Lower lobe of right lung (tissue), 2 donors: ENCODE data around the gene VWA5B1. TPM values are rescaled to one million over a fixed set of nuclear protein-coding genes. Genes with fewer than 3 reads are reported as not detected.

Experiments used
- ATAC-seq, 2 donors: fragments of 200-7000 bp; cut with Tn5 transposase; one replicate each; pipeline ENCODE4 v1.9.1; 2020 to 2022; ENCODE audit warnings: mild to moderate bottlenecking in 2 of 2, moderate library complexity in 2 of 2
- DNase-seq: peaks from one replicate; pipeline ENCODE4 v3.0.0-alpha.2; 2020
- H3K27ac ChIP-seq: fragments of 200-600 bp; one replicate; pipeline ENCODE4 v1.8.0; 2022
- H3K27me3 ChIP-seq: fragments of 200-600 bp; one replicate; pipeline ENCODE4 v1.8.0; 2022; ENCODE audit warnings: low read depth
- H3K36me3 ChIP-seq: fragments of 200-600 bp; one replicate; pipeline ENCODE4 v1.8.0; 2022; ENCODE audit warnings: mild to moderate bottlenecking
- H3K4me1 ChIP-seq: fragments of 200-600 bp; one replicate; pipeline ENCODE4 v1.8.0; 2022
- H3K4me3 ChIP-seq: fragments of 200-600 bp; one replicate; pipeline ENCODE4 v1.8.0; 2022; ENCODE audit warnings: mild to moderate bottlenecking
- H3K9me3 ChIP-seq: fragments of 200-600 bp; one replicate; pipeline ENCODE4 v1.8.0; 2022
- intact Hi-C: fragments of 100-400 bp; cut with DNase I; formaldehyde crosslinking; loops from one replicate; pipeline ENCODE4 v1.11.0; 2022
- total RNA-seq: library from RNA; stranded (reverse); fragmentation: NEBNext Ultra II Directional; extraction: Animal tissue kit (Norgen Biotek cat#: 25700); gene quantifications from one replicate; pipeline ENCODE4 v1.2.1, GENCODE V29; 2021
- TF ChIP-seq, protein P1 (sequence below): fragments of 200-600 bp; IDR thresholded peaks from one replicate; pipeline ENCODE4 v1.8.0; 2022; ENCODE audit warnings: antibody characterized with exemption, mild to moderate bottlenecking
- donor health status: DM: no; HTN: yes; CAD: no; lungs with severe emphysema.

Gene VWA5B1
- total RNA-seq, 1 donor from 2014 or later, result 0.30 TPM

DNA sequence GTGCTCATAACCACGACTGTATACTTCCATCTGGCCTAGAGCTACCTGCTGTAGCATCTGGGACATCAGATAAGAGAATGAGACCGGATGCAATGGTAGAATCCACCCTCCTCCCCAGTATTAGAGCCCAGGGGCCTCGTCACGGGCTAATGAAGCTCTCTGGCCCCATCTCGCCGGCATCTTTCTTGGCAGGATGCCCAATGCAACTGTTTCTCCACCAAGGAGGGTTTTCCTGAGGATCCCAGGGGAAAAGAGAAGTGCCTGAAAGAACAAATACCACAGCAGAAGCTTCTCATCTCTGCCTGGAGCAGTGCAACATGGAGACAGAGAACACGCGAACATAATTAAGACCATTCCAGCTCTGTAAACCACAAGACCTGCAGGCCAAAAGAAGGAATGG lies 80.0 kb downstream of the VWA5B1 start:
- no peak for DNase-seq
- no peak for ATAC-seq
- Histone ChIP-seq H3K36me3 (no peaks in the 10 kb centered on the region), H3K9me3 (no peaks in the 10 kb centered on the region), H3K27me3 (peaks cover 46% of the 10 kb centered on the region), H3K4me3 (no peak overlapping the region), H3K4me1 (no peaks in the 10 kb centered on the region), H3K27ac (no peak overlapping the region)
- intact Hi-C loops, result no loop called here
- TF ChIP-seq, protein P1, sequence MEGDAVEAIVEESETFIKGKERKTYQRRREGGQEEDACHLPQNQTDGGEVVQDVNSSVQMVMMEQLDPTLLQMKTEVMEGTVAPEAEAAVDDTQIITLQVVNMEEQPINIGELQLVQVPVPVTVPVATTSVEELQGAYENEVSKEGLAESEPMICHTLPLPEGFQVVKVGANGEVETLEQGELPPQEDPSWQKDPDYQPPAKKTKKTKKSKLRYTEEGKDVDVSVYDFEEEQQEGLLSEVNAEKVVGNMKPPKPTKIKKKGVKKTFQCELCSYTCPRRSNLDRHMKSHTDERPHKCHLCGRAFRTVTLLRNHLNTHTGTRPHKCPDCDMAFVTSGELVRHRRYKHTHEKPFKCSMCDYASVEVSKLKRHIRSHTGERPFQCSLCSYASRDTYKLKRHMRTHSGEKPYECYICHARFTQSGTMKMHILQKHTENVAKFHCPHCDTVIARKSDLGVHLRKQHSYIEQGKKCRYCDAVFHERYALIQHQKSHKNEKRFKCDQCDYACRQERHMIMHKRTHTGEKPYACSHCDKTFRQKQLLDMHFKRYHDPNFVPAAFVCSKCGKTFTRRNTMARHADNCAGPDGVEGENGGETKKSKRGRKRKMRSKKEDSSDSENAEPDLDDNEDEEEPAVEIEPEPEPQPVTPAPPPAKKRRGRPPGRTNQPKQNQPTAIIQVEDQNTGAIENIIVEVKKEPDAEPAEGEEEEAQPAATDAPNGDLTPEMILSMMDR, result no peak

DNA sequence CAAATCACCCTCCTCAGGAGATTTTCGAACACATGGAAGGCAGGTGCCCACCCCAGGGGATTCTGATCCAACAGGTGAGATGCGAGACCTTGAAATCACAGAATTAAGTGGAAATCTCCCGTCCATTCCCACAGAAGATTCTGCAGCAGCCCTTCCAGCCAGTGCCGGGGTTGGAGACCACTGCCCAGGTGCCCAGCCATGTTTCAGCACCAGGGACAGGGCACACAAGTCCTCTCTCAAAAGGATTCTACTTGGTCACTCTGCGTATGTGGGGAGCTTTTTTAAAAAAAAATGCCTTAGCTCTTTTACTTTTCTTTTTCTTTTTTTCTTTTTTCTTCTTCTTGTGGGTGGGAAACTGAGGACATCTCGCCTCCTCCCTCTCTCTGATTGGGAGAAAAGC lies 80.7 kb downstream of the VWA5B1 start:
- no peaks in the 10 kb centered on the region for H3K36me3 ChIP-seq
- H3K27ac ChIP-seq, result no peak overlapping the region
- TF ChIP-seq, protein P1, result no peak
- peaks cover 44% of the 10 kb centered on the region for H3K27me3 ChIP-seq
- no peak overlapping the region for H3K4me3 ChIP-seq
- intact Hi-C loops, result no loop called here
- H3K4me1 ChIP-seq, result no peaks in the 10 kb centered on the region
- DNase-seq (no peak), ATAC-seq (no peak)
- no peaks in the 10 kb centered on the region for H3K9me3 ChIP-seq

- Histone ChIP-seq H3K36me3 (no peaks in the 10 kb centered on the region), H3K27me3 (peaks cover 41% of the 10 kb centered on the region), H3K9me3 (no peaks in the 10 kb centered on the region), H3K4me1 (no peaks in the 10 kb centered on the region), H3K27ac (no peak overlapping the region), H3K4me3 (no peak overlapping the region)
- ATAC-seq (no peak), DNase-seq (no peak)
- intact Hi-C loops, result no loop called here
- TF ChIP-seq, protein P1, result no peak
Measured at GRCh38 chr1:20371883-20372282, 81.2 kb downstream of the VWA5B1 start.

GRCh38 chr1:20372676-20373075 lies 82.0 kb downstream of the VWA5B1 start:
- TF ChIP-seq, protein P1, result no peak
- Histone ChIP-seq H3K27me3 (peaks cover 33% of the 10 kb centered on the region), H3K4me1 (no peaks in the 10 kb centered on the region), H3K9me3 (no peaks in the 10 kb centered on the region), H3K36me3 (no peaks in the 10 kb centered on the region), H3K27ac (no peak overlapping the region), H3K4me3 (no peak overlapping the region)
- intact Hi-C loops, result no loop called here
- no peak for ATAC-seq
- DNase-seq, result no peak

DNA sequence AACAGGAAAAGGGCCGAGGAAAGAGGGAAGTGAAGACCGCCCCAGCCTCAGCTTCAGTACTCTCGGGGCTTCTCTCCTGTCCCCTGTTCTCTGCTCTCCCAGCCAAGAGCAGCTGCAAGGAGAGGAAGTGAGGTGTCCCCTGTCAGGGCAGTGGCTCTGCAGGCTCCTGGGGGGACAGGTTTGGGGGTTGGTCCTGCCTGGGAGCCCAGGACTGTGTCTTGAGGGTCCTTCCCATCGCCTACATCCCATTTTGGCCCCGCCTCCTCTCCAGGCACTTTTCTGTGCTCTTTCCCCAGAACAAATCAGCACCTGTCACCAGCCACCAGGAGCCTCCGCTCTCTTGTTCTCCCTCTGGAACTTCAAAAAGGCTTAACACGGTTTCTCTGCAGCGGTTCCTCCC lies 82.6 kb downstream of the VWA5B1 start:
- TF ChIP-seq, protein P1, result no peak
- Histone ChIP-seq H3K27me3 (peaks cover 31% of the 10 kb centered on the region), H3K4me1 (no peaks in the 10 kb centered on the region), H3K27ac (no peak overlapping the region), H3K36me3 (no peaks in the 10 kb centered on the region), H3K9me3 (no peaks in the 10 kb centered on the region), H3K4me3 (no peak overlapping the region)
- ATAC-seq (no peak), DNase-seq (no peak)
- intact Hi-C loops, result no loop called here

DNA sequence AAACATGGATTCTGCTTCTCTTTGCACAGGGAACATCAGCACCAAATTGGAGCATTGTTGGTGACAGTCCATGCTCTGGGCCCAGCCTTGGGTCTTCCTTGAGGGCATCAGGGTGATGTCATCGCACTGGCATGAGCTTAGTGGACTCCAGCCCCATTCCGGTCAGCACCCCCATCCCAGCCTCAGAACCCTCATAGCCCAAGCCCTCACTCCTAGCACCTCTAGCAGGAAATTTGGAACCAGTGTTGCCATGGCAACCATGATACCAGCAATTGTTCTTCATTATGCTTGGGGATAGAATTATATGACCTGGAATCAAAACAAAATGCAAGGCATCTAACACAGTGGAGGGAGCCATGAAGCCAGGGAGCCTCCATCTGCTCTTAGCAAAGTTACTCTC lies 83.1 kb downstream of the VWA5B1 start:
- no peak overlapping the region for H3K27ac ChIP-seq
- no peaks in the 10 kb centered on the region for H3K4me1 ChIP-seq
- H3K9me3 ChIP-seq, result no peaks in the 10 kb centered on the region
- DNase-seq, result no peak
- no peaks in the 10 kb centered on the region for H3K36me3 ChIP-seq
- TF ChIP-seq, protein P1, result no peak
- no peak for ATAC-seq
- peaks cover 29% of the 10 kb centered on the region for H3K27me3 ChIP-seq
- no peak overlapping the region for H3K4me3 ChIP-seq
- intact Hi-C loops, result no loop called here
